Stimulated activated CD4-positive, alpha-beta T cell treated with anti-CD3 and anti-CD28 coated beads, Interleukin-1b, Interleukin-23, amount 100 ng/mL, for 4 hours (primary cell): ENCODE measurements around the gene FEZF2.

Experiments used
- DNase-seq, 2 donors: peaks; one replicate each; pipeline ENCODE4 v3.0.0-alpha.2; 2020; ENCODE audit warnings: low read depth in 2 of 2

The FEZF2 gene

DNA sequence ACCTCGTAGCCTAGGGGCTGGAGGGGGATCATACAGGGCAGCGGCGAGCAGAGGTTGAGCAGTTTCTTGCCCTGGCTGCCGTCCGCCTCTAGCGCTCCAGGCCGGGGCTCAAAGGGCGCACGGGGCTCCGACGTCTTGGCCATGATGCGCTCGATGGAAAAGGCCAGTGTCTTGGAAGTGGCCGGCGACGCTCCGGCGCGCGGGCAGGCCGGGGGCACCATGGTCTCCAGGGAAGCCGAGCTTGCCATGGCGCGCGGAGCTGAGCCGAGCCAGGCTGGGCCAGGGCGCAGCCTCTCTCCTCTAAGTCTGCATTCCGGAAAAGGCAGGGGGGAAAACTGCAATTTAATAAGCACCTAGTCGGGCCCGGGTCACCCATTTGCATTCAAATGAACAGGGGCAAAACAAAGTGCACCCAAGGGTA, 719 bp downstream of the FEZF2 start:
- DNase-seq = no peak

GRCh38 chr3:62371720-62372591, 1.4 kb downstream of the FEZF2 start:
- DNase-seq = no peak

DNA sequence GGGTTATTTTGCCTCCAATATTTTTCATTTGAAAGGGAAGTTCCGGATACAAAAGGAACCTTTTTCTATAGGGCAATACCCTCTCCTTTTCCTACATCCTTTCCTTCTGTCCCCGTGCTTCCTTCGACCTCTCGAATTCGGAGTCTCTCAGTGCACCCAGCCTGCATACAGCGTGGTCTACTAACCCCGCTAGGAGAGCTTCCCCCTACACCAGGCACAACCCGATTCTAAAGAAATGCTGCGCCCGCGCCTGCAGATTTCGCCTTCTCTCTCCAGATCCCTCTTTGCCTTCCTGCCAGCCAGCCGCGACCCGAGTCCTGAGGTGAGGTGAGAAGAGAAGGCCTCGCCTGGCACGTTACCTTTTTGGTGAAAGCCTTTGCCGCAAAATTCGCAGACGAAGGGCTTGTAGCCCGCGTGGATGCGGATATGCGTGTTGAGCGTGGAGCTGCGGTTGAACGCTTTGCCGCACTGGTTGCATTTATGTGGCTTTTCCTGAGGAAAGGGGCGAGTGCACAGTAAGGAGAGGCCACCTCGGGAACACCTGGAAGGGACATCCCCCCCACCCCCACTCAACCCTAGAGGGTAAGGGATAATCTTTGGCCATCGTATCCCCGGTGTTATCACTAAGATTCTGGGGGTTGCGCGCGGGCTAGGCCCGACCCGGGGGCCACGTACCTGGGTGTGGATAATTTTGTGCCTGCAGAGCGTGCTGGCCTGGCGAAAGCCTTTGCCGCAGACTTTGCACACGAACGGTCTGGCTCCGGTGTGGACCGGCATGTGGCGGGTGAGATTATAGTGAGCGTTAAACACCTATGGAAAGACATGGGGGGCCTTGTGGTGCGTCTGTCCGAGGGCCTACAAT, 2.3 kb downstream of the FEZF2 start:
- no peak for DNase-seq

GRCh38 chr3:62370112-62370857, 3.1 kb downstream of the FEZF2 start:
- DNase-seq = no peak

GRCh38 chr3:62369476-62369743, 3.9 kb downstream of the FEZF2 start:
- DNase-seq = no peak

DNA sequence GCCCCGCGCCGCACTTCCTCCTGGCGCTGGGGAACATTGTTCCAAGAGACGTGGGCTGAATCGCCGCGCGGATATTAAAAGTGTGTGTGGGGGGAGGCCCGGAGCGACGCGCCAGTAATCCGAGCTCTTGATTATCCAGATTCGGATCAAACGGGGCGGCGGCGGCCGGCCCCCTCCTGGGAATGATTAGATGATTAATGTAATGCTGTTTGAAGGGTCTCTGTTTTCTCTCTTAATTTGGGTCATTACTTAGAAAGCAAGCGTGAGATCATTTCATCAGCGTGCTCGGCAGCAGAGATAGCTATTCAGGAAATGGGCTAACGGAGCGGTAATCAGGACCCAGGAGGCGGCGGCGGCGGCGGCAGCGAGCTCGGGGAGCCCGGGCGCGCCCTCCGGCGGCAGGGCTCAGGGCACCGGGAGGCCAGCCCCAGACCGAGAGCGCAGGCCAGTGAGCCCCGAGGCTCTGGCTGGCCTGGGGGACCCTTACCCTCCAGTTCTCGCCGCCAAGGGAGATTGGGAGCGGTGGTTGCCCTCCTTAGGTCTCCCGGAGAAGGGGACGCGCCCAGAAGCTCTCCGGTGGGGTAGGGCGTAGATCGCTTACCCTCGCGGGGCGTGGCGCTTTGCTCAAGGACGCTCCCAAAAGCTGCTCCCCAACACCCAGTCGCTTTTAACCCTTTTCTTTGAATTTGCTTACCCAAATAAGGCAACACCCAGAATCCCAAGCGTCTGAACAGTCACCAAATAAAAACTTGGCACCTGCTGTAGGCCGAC, 4.5 kb downstream of the FEZF2 start:
- DNase-seq = no peak

GRCh38 chr3:62368290-62368704, 5.1 kb downstream of the FEZF2 start:
- no peak for DNase-seq

DNA sequence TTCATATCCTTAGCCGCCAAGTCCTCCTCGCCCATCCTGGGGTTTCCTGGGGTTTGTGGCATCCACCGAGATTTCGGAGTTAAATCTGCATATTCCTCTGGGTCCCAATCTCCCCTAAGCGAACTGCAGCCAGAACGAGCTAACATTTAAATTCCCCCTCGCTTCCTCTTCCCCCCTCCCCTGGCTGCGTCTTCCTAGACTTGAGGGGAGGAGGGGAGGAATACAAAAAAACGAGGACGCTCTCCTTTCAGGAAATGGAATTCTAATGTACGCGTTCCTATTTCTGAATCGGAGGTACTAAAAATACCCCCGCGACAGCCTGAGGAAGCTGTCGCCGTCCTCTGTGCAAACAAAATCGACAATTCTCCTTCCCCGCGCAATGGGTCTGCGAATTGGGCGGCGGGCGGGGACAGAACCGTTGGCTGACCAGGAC, 5.6 kb downstream of the FEZF2 start:
- DNase-seq = no peak

- no peak for DNase-seq
These were observed 7.2 kb downstream of the FEZF2 start for GRCh38 chr3:62366126-62366484.

- no peak for DNase-seq
These were observed 7.8 kb downstream of the FEZF2 start for GRCh38 chr3:62365391-62366125.

DNA sequence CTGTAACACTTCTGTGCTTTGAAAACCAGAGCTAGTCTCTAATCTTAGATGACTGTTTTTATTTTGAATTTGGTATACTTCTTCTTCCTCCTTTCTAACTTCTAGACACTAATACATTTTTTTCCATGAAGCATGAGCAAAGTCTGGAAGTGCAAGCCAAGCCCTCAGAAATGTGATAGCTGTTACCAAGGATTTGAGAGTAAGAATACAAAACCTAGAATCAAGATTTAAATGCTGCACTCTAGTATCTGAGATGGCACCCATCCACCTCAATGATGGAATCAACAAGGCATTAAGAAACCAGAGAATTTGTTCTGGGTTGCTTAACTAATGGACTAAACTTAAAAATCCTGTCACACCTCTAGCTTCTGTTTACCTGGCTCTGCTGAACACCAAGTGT, 9.2 kb downstream of the FEZF2 start:
- no peak for DNase-seq

- DNase-seq = no peak
These were observed 10.1 kb downstream of the FEZF2 start for GRCh38 chr3:62363275-62363674.

GRCh38 chr3:62361824-62362223, 11.5 kb downstream of the FEZF2 start:
- no peak for DNase-seq

- DNase-seq = no peak
These were observed 12.1 kb downstream of the FEZF2 start for GRCh38 chr3:62361261-62361660.

- no peak for DNase-seq
These were observed 13.8 kb downstream of the FEZF2 start for GRCh38 chr3:62359531-62359930.

DNA sequence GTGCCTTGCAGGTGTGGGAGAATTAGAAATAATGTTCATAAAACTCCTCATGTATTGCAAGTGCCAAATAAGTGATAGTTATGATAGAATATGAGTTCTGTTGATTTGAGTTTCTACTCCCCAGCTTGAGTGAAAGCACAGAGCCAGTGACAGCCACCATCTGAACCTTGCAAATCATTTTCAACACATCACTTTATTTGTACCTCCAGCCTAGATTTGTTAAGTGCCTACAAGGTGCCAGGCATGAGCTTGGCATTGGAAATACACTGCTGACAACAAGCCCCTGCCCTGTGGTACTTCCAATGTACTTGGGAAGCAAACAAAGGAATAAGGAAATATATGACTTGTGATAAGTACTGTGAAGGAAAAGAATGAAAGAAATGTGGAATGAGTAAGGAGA, 17.0 kb downstream of the FEZF2 start:
- no peak for DNase-seq

DNA sequence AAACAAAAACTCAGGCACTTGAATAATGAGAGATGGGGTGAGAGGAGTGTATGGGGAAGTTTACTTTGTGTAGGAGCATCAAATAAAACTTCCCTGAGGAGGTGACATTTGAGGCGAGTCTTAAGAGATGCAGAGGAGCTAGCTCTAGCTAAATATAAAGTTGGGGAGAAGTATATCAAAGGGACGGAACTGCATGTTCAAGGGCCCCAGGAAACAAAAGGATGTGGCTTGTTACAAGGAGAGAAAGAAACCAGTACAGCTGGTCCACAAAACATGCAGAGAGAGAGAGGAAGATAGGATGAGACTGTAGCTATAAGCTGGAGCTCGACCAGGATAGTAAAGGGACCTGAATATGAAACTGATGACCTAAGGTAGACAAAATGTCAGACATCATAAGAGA, 17.6 kb downstream of the FEZF2 start:
- no peak for DNase-seq

DNA sequence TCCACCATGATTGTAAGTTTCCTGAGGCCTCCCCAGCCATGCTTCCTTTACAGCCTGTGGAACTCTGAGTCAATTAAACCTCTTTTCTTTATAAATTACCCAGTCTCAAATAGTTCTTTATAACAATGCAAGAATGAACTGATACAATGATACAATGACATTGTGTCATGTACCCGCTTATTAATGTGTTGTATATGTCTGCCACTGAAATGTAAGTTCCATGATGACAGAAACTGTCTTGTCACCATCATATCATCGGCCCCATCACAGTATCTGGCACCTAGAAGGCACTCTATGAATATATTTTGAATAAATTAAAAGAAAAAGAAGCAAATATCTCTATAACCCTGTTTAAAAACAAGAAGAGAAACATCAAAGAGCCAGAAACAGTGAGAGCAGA, 29.6 kb downstream of the FEZF2 start:
- DNase-seq = no peak

GRCh38 chr3:62335196-62335595, 38.2 kb downstream of the FEZF2 start:
- no peak for DNase-seq

- DNase-seq = no peak
These were observed 40.5 kb downstream of the FEZF2 start for GRCh38 chr3:62332835-62333244.

GRCh38 chr3:62332017-62332416, 41.3 kb downstream of the FEZF2 start:
- no peak for DNase-seq
